ENCODE measurements around the gene RWDD2A.

RWDD2A gene

DNA sequence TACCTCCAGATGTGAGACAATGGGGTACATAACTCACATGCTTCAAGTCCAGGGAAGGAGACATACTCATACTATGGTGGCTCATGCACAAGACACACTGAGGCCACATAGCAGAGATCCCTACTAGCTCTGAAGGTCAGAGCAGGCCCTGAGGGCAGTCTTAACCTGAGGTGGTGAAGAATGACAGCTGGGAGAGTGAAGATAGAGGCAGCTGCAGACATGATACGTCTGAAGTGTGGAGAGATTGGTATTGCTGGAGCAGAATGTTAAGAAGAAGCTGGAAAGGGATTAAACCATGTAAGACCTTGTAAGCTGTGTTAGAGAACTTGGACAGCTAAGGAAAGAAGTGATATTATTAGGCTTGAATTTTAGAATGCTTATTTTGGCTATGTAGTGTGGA is 33.0 kb upstream of the RWDD2A start:
- Mint-ChIP-seq H3K27ac (no peak overlapping the region), H3K36me3 (ENCODE audit: low read depth) (peaks cover 45% of the 10 kb centered on the region), H3K9me3 (no peaks in the 10 kb centered on the region), H3K4me1 (no peaks in the 10 kb centered on the region), H3K4me3 (no peak overlapping the region), H3K27me3 (ENCODE audit: low read depth, poor library complexity) (no peaks in the 10 kb centered on the region)
- no peak for DNase-seq
- TF ChIP-seq, protein P1, sequence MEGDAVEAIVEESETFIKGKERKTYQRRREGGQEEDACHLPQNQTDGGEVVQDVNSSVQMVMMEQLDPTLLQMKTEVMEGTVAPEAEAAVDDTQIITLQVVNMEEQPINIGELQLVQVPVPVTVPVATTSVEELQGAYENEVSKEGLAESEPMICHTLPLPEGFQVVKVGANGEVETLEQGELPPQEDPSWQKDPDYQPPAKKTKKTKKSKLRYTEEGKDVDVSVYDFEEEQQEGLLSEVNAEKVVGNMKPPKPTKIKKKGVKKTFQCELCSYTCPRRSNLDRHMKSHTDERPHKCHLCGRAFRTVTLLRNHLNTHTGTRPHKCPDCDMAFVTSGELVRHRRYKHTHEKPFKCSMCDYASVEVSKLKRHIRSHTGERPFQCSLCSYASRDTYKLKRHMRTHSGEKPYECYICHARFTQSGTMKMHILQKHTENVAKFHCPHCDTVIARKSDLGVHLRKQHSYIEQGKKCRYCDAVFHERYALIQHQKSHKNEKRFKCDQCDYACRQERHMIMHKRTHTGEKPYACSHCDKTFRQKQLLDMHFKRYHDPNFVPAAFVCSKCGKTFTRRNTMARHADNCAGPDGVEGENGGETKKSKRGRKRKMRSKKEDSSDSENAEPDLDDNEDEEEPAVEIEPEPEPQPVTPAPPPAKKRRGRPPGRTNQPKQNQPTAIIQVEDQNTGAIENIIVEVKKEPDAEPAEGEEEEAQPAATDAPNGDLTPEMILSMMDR (IDR thresholded peaks at IDR 0.05) = no peak

DNA sequence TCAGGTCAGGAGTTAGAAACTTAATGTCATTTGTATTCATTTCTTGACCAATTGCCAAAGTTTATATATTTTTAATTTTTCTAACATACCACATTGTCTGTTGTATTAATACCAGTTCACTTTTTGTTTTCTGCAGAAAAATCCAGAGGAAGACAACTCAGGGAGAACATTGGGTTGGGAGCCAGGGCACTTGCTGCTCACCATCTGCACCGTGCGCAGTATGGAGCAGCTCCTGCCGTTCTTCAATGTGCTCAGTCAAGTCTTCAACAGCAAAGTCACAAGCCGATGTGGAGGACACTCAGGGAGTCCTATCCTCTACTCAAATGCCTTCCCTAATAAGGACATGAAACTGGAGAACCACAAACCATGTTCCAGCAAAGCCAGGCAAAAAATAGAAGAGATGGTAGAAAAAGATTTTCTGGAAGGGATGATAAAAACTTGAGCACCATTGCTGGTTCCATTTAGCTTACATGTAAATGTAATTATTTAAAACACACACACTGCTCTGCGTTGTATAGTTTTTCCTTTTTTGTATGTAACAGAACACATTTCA is 25.4 kb upstream of the RWDD2A start:
- TF ChIP-seq, protein P1 (IDR thresholded peaks at IDR 0.05) = no peak

DNA sequence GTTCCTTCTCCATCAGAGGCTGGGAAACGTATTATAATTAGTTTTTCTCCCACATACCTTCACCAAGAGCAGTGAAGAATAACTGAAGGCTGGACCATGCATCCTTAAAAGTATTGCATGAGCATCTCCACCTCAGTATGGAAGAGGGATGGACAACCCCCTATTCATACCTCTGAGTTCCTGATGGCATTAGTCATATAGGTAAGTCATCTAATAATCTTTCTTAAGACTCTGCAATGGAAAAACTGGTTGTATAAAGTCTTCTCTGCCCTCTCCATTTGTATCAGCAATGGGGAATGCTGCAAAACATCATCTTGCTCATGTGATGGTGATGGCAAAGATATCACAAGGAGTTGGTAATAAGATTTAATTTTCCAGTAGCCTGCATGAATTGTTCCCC is 24.6 kb upstream of the RWDD2A start:
- TF ChIP-seq, protein P1 (IDR thresholded peaks at IDR 0.05) = no peak
- no peak for DNase-seq
- Mint-ChIP-seq H3K27ac (no peak overlapping the region), H3K36me3 (ENCODE audit: low read depth) (peaks cover 78% of the 10 kb centered on the region), H3K4me1 (no peaks in the 10 kb centered on the region), H3K27me3 (ENCODE audit: low read depth, poor library complexity) (no peaks in the 10 kb centered on the region), H3K4me3 (no peak overlapping the region), H3K9me3 (no peaks in the 10 kb centered on the region)

More for the DNA sequence above, 25.4 kb upstream of the RWDD2A start:
- no peaks in the 10 kb centered on the region for H3K27me3 Mint-ChIP-seq (ENCODE audit: low read depth, poor library complexity)
- H3K9me3 Mint-ChIP-seq = no peaks in the 10 kb centered on the region
- no peaks in the 10 kb centered on the region for H3K4me1 Mint-ChIP-seq
- no peak overlapping the region for H3K4me3 Mint-ChIP-seq
- peaks cover 71% of the 10 kb centered on the region for H3K36me3 Mint-ChIP-seq (ENCODE audit: low read depth)
- H3K27ac Mint-ChIP-seq = no peak overlapping the region
- no peak for DNase-seq

DNA sequence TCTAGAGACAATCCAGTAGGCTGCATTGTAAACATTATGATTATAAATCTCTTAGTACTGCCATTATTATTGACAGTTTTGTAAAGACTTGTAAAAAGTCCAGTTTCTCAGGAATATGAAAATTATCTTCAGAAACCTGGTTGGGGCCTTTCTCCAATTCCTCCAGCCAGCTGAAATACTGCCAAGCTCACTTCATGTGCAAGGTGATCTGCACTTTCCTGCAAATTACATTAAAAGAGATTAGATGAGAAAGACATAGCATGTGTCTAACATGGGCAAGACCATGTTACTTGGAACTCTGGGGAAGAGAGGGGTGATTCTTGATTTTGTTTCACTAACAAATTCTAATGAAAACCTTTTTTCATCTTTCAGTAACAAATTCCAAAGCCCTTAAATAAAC is 24.1 kb upstream of the RWDD2A start:
- Mint-ChIP-seq H3K4me1 (no peaks in the 10 kb centered on the region), H3K27ac (no peak overlapping the region), H3K36me3 (ENCODE audit: low read depth) (peaks cover 82% of the 10 kb centered on the region), H3K27me3 (ENCODE audit: low read depth, poor library complexity) (no peaks in the 10 kb centered on the region), H3K4me3 (no peak overlapping the region), H3K9me3 (no peaks in the 10 kb centered on the region)
- TF ChIP-seq, protein P1 (IDR thresholded peaks at IDR 0.05) = no peak
- no peak for DNase-seq

DNA sequence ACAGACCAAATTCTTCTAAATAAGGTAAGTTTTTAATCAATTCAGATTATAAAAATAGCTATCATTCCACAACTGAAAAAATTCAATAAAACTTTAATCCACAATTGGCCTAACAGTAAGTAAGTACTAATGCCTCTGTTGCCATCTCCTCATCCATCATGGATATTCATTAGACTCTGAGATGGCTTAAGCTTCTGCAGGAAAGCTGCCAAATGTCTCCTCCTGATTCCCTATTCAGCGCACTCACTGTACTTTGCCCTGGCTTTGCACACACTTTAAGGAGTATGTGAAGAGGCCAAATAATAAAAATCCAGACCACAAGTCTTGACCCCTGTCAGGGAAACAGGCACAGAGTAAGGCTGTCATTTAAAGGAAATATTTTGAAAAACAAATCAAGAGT is 23.6 kb upstream of the RWDD2A start:
- H3K4me3 Mint-ChIP-seq = no peak overlapping the region
- H3K9me3 Mint-ChIP-seq = no peaks in the 10 kb centered on the region
- DNase-seq = no peak
- H3K36me3 Mint-ChIP-seq (ENCODE audit: low read depth) = peaks cover 83% of the 10 kb centered on the region
- no peaks in the 10 kb centered on the region for H3K27me3 Mint-ChIP-seq (ENCODE audit: low read depth, poor library complexity)
- H3K27ac Mint-ChIP-seq = no peak overlapping the region
- TF ChIP-seq, protein P1 (IDR thresholded peaks at IDR 0.05) = no peak
- no peaks in the 10 kb centered on the region for H3K4me1 Mint-ChIP-seq

DNA sequence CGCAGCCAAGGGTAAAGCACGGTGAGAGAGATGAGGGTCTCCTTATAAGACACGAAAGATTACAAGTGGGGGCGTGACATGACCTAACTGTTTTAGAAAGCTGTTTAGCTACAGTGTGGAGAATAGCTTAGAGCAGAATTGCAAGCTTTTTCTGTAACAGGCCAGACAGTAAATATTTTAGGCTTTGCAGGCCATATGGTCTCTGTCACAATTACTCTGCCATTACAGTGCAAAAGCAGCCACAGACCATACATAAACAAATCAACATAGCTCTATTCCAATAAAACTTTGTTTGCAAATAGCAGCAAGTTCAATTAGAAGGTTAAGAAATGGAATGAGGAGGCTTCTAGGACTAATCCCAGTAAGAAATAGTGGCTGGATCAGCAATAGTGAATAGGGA is 16.9 kb upstream of the RWDD2A start:
- no peak overlapping the region for H3K4me3 Mint-ChIP-seq
- TF ChIP-seq, protein P1 (IDR thresholded peaks at IDR 0.05) = no peak
- no peaks in the 10 kb centered on the region for H3K4me1 Mint-ChIP-seq
- no peaks in the 10 kb centered on the region for H3K27me3 Mint-ChIP-seq (ENCODE audit: low read depth, poor library complexity)
- no peak for DNase-seq
- H3K36me3 Mint-ChIP-seq (ENCODE audit: low read depth) = peaks cover 60% of the 10 kb centered on the region
- H3K27ac Mint-ChIP-seq = peak overlapping the region; percentile 67
- H3K9me3 Mint-ChIP-seq = no peaks in the 10 kb centered on the region

Data from nephron progenitor cell (in vitro differentiated cells).